ENCODE data around the gene ZNF212.
"Not testable (repeated sequence)": the region's sequence is repeated elsewhere in the genome, so short reads cannot be mapped to it uniquely, and the experiment has no call there.

The ZNF212 gene

GRCh38 chr7:149255174-149255573, 15.7 kb downstream of the ZNF212 start:
- no peak for DNase-seq

- no peak for DNase-seq
These were observed 17.1 kb downstream of the ZNF212 start for GRCh38 chr7:149256568-149256967.

- DNase-seq, result no peak
These were observed 17.7 kb downstream of the ZNF212 start for GRCh38 chr7:149257146-149257545.

- DNase-seq, result no peak
These were observed 21.9 kb downstream of the ZNF212 start for GRCh38 chr7:149261316-149261828.

- peak; percentile 92 for DNase-seq
These were observed 22.6 kb downstream of the ZNF212 start, which contains the start of gene ZNF783 for GRCh38 chr7:149261829-149262617. ZNF783 (plus strand) TSS chr7:149262196; CDS start chr7:149262334, 138 bp downstream.

- no peak for DNase-seq
These were observed 27.0 kb downstream of the ZNF212 start for GRCh38 chr7:149266451-149266850.

GRCh38 chr7:149267733-149268132, 28.3 kb downstream of the ZNF212 start:
- DNase-seq, result no peak

- not testable (repeated sequence) for DNase-seq
These were observed 35.0 kb downstream of the ZNF212 start for GRCh38 chr7:149274424-149274823.

GRCh38 chr7:149277871-149278270, 38.4 kb downstream of the ZNF212 start:
- DNase-seq, result no peak

- no peak for DNase-seq
These were observed 38.9 kb downstream of the ZNF212 start for GRCh38 chr7:149278396-149278795.

GRCh38 chr7:149279111-149279743, 39.8 kb downstream of the ZNF212 start:
- no peak for DNase-seq

GRCh38 chr7:149280151-149280550, 40.7 kb downstream of the ZNF212 start:
- no peak for DNase-seq

GRCh38 chr7:149280661-149281507, 41.4 kb downstream of the ZNF212 start:
- DNase-seq, result no peak

GRCh38 chr7:149281508-149282330, 42.3 kb downstream of the ZNF212 start:
- DNase-seq, result no peak

- no peak for DNase-seq
These were observed 42.8 kb downstream of the ZNF212 start for GRCh38 chr7:149282331-149282655.

GRCh38 chr7:149283321-149283720, 43.9 kb downstream of the ZNF212 start:
- DNase-seq, result no peak

GRCh38 chr7:149284343-149284742, 44.9 kb downstream of the ZNF212 start:
- DNase-seq, result no peak

- peak; percentile 96 for DNase-seq
These were observed 45.6 kb downstream of the ZNF212 start for GRCh38 chr7:149284850-149285585.

GRCh38 chr7:149285603-149286002, 46.2 kb downstream of the ZNF212 start:
- no peak for DNase-seq

- no peak for DNase-seq
These were observed 47.5 kb downstream of the ZNF212 start for GRCh38 chr7:149286811-149287400.

GRCh38 chr7:149287622-149288021, 48.2 kb downstream of the ZNF212 start:
- no peak for DNase-seq
